Heart right ventricle (tissue), 16 donors: Measurements from ENCODE around the gene NDUFS3. TPM values are rescaled to one million over a fixed set of nuclear protein-coding genes. Genes with fewer than 3 reads are reported as not detected.

Source experiments
- ATAC-seq, 8 donors: fragments of 200-7000 bp; cut with Tn5 transposase; one replicate each; pipeline ENCODE4 v1.9.1; 2020; ENCODE audit warnings: mild to moderate bottlenecking in 8 of 8, moderate library complexity in 8 of 8, moderate number of reproducible peaks in 1 of 8
- DNase-seq, 2 donors: peaks; one replicate each; pipeline ENCODE4 v3.0.0-alpha.2; 2020
- H3K27ac ChIP-seq, 10 donors: fragments of 200-600 bp; sonication (generic) in 2 of 10; one replicate each; pipeline versions ENCODE4 v1.5.0 to v1.8.0; 2020 to 2022; ENCODE audit warnings: mild to moderate bottlenecking in 3 of 10
- H3K27me3 ChIP-seq, 7 donors: fragments of 200-600 bp; one replicate each; pipeline ENCODE4 v1.8.0; 2021 to 2022; ENCODE audit warnings: mild to moderate bottlenecking in 2 of 7
- H3K36me3 ChIP-seq, 9 donors: fragments of 200-600 bp; sonication (generic) in 1 of 9; one replicate each; pipeline versions ENCODE4 v1.5.0 to v1.8.0; 2020 to 2022; ENCODE audit warnings: mild to moderate bottlenecking in 2 of 9
- H3K4me1 ChIP-seq, 9 donors: fragments of 200-600 bp; sonication (generic) in 1 of 9; one replicate each; pipeline versions ENCODE4 v1.5.0 to v1.8.0; 2020 to 2022; ENCODE audit warnings: mild to moderate bottlenecking in 4 of 9
- H3K4me3 ChIP-seq, 10 donors: fragments of 200-600 bp; sonication (generic) in 2 of 10; one replicate each; pipeline versions ENCODE4 v1.5.0 to v1.8.0; 2020 to 2022; ENCODE audit warnings: mild to moderate bottlenecking in 7 of 10, moderate library complexity in 2 of 10
- H3K9me3 ChIP-seq, 11 donors: fragments of 200-600 bp in 10 of 11; sonication (generic) in 2 of 11; one replicate each; pipeline versions ENCODE4 v1.5.0 to v1.8.0; 2013 to 2022; ENCODE audit warnings: mild to moderate bottlenecking in 2 of 11, control low read depth in 1 of 11, moderate library complexity in 1 of 11
- CTCF ChIP-seq, 9 donors: fragments of 200-600 bp; sonication (generic) in 2 of 9; IDR thresholded peaks; one replicate each; pipeline versions ENCODE4 v1.5.0 to v1.8.0; 2021 to 2022; ENCODE audit warnings: antibody characterized with exemption in 9 of 9, mild to moderate bottlenecking in 5 of 9, moderate library complexity in 1 of 9
- WGBS, 2 donors: extraction: QIAGEN DNeasy Blood & Tissue Kit; methylation state at CpG; one replicate each; pipeline ENCODE4 v1.1.7; 2013; ENCODE audit warnings: inconsistent platforms in 1 of 2; 5-methylcytosine and 5-hydroxymethylcytosine counted together
- intact Hi-C, 10 donors: fragments of 100-400 bp; cut with DNase I; formaldehyde crosslinking; loops; one replicate each; pipeline versions ENCODE4 v1.11.1 to v1.14.2; 2022
- polyA plus RNA-seq, 2 donors: library from polyadenylated mRNA; stranded (reverse); fragments of 200-250 nt; gene quantifications; one replicate each; pipeline ENCODE4 v1.2.3, GENCODE V29; 2013
- total RNA-seq, 10 donors: library from RNA; stranded (reverse); fragmentation: NEBNext Ultra II Directional in 3 of 10; extraction: Animal tissue kit (Norgen Biotek cat#: 25700) in 3 of 10; gene quantifications; one replicate each; pipeline versions ENCODE4 v1.2.1 to v1.2.4, GENCODE V29; 2021 to 2023
- donor health status: Arrhythmogenic right ventricular cardiomyopathy.
- donor health status: ischemic (EF 13 %, LVEDD 7.1; RV severe dilation, severe dysfunction).
- donor health status: healthy with polysubstance abuse.
- donor health status: DM: no; HTN: yes; CAD: no.
- donor health status: DM: no; HTN: no; CAD: no.
- donor health status: ischemic (EF 25% LVEDD 6.9; RV normal size, moderate dysfunction).
- donor health status: ischemic (EF 25% LVEDD 5.7; RV mildly dilated, moderate dysfunction).
- donor health status: healthy.
- donor health status: DM: yes; HTN: yes; CAD: no.
- donor health status: Ischemic cardiomyopathy.
- donor health status: ischemic (EF 35%, LVEDD 5.7; RV mildly dilated, moderate dysfunction).
- donor health status: nonischemic (EF 11% LVEDD 7.7; RV severe dilation, severe dysfunction).
- donor health status: DM: yes; HTN: yes; CAD: no.
- donor health status: PGD.
- donor health status: ischemic (EF 29% LVEDD 5.4; RV normal size, mild dysfunction).
- donor health status: nonischemic (EF 23%, LVEDD 6.1; RV moderate dilation, normal function).

The NDUFS3 gene
- total and polyA plus RNA-seq, 12 donors: 171 to 570 (median 294) TPM

DNA sequence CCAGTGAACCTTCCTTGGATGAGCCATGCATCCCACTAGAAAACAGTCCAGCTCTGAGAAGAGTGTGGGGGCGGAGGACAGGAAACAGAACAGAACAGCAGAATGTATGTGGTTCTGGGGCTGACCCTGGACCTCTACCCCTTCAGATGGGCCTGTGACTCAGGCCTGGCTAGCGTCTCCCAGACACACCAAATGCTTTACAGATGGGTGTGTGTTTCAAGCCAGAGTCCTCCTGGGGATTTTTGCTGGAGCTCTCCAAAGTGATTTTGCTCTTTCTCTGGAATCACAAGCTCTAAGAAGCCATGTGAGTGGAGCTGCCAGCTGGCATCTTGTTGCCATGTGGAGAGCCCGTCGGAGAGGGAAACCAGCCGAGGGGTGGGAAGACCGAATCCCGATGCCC lies 28.5 kb downstream of the NDUFS3 start:
- ATAC-seq (peak; percentile 52 to 70 (median 68)), DNase-seq (peak; percentile 35 to 40)
- peaks cover 0 to 20% (median 0%) of the 10 kb centered on the region in 9 donors for H3K36me3 ChIP-seq
- H3K4me1 ChIP-seq: peaks cover 5 to 41% (median 29%) of the 10 kb centered on the region in 9 donors
- WGBS, 2 donors: 31 to 42% methylated on average over 7 of the region's 7 CpGs
- H3K27me3 ChIP-seq: no peaks in the 10 kb centered on the region
- no peak for TF ChIP-seq CTCF (IDR thresholded peaks at IDR 0.05)
- no peaks in the 10 kb centered on the region for H3K9me3 ChIP-seq
- intact Hi-C loops: loop anchor here in 1 of 10 donors (5.0 kb wide), 1 partner anchor 35 kb away; no protein-coding TSS in a partner anchor
- H3K27ac ChIP-seq: peak overlapping the region in 6 of 10 donors; percentile 20 to 66 (median 36)
- no peak overlapping the region for H3K4me3 ChIP-seq

DNA sequence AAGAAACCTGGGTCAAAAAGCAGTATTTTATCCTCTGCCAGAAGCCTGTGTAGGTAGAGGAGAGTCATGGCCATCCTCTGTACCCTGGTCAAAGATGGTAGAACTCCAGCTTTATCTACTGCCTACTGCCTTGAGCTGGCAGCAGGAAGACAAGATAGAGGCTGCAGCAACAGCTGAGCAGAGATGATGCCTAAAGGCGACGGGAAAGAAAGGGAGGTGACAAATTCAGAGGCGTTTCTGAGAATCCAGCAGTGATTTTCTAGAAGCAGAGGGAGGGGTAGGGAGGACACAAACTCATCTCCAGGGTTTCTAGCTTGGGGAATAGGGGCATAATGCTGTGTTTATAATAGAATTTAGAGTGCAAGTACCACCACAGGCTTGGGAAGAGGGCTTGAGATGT lies 30.8 kb downstream of the NDUFS3 start:
- intact Hi-C loops: loop anchor here in 3 of 10 donors (5.0 to 10.0 kb wide), 4 partner anchors 37 to 235 kb away; partner anchors contain the start of gene SPI1 (in 2 of the 3)
- WGBS, 2 donors: 79 to 81% methylated on average over 3 of the region's 3 CpGs
- no peaks in the 10 kb centered on the region for H3K27me3 ChIP-seq
- H3K4me3 ChIP-seq: no peak overlapping the region
- TF ChIP-seq CTCF (IDR thresholded peaks at IDR 0.05): no peak
- no peak overlapping the region for H3K27ac ChIP-seq
- no peak for DNase-seq
- ATAC-seq: no peak
- H3K36me3 ChIP-seq: peaks cover 0 to 20% (median 0%) of the 10 kb centered on the region in 9 donors
- H3K4me1 ChIP-seq: peaks cover 5 to 41% (median 29%) of the 10 kb centered on the region in 9 donors
- H3K9me3 ChIP-seq: no peaks in the 10 kb centered on the region

GRCh38 chr11:47611348-47611794 lies 32.5 kb downstream of the NDUFS3 start:
- TF ChIP-seq CTCF (IDR thresholded peaks at IDR 0.05): no peak
- Histone ChIP-seq H3K36me3 (peaks cover 0 to 27% (median under 1%) of the 10 kb centered on the region in 9 donors), H3K4me1 (peaks cover 5 to 38% (median 25%) of the 10 kb centered on the region in 9 donors), H3K9me3 (no peaks in the 10 kb centered on the region), H3K4me3 (no peak overlapping the region), H3K27me3 (no peaks in the 10 kb centered on the region), H3K27ac (peak overlapping the region in 1 of 10 donors; percentile 12)
- ATAC-seq: peak in 5 of 8 donors; percentile 26 to 59 (median 48)
- intact Hi-C loops: loop anchor here in 2 of 10 donors (10.0 kb wide), 3 partner anchors 117 to 237 kb away; partner anchors contain the start of gene SPI1 (in 2 of the 2)
- DNase-seq: no peak
- 52 to 65% methylated on average over 6 of the region's 6 CpGs for WGBS, 2 donors

DNA sequence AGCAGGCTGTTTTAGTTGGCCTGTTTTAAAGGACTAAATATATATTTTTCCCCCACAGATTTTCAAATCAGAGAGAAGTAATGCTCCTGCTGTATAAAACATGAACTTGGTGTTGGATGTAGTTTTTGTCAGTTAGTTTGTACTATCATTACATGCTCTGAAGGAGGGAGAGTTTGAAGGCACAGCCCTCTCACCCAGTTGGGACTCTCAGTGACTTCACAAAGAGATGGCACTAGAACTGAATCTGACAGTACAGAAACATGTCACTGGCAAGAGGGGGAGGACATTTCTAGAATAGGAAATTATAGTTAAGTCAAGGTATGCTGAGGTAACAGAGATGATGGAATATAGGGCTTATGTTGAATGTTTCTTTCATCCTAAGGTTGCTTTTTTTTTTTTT lies 36.4 kb downstream of the NDUFS3 start:
- H3K27me3 ChIP-seq: no peaks in the 10 kb centered on the region
- H3K4me1 ChIP-seq: peaks cover 0 to 18% (median 6%) of the 10 kb centered on the region in 9 donors
- intact Hi-C loops: loop anchor here in 4 of 10 donors (5.0 to 10.0 kb wide), 4 partner anchors 120 to 243 kb away; partner anchors contain the start of gene SPI1 (in 2 of the 4)
- no peaks in the 10 kb centered on the region for H3K9me3 ChIP-seq
- H3K4me3 ChIP-seq: no peak overlapping the region
- ATAC-seq: no peak
- no peak for DNase-seq
- TF ChIP-seq CTCF (IDR thresholded peaks at IDR 0.05): no peak
- peaks cover 0 to 57% (median 6%) of the 10 kb centered on the region in 9 donors for H3K36me3 ChIP-seq
- H3K27ac ChIP-seq: no peak overlapping the region
